Heart right ventricle (tissue), 16 donors: ENCODE results near the gene DDB1. TPM values are rescaled to one million over a fixed set of nuclear protein-coding genes. Genes with fewer than 3 reads are reported as not detected.

Source experiments
- ATAC-seq, 8 donors: fragments of 200-7000 bp; cut with Tn5 transposase; one replicate each; pipeline ENCODE4 v1.9.1; 2020; ENCODE audit warnings: mild to moderate bottlenecking in 8 of 8, moderate library complexity in 8 of 8, moderate number of reproducible peaks in 1 of 8
- DNase-seq, 2 donors: peaks; one replicate each; pipeline ENCODE4 v3.0.0-alpha.2; 2020
- H3K27ac ChIP-seq, 10 donors: fragments of 200-600 bp; sonication (generic) in 2 of 10; one replicate each; pipeline versions ENCODE4 v1.5.0 to v1.8.0; 2020 to 2022; ENCODE audit warnings: mild to moderate bottlenecking in 3 of 10
- H3K27me3 ChIP-seq, 7 donors: fragments of 200-600 bp; one replicate each; pipeline ENCODE4 v1.8.0; 2021 to 2022; ENCODE audit warnings: mild to moderate bottlenecking in 2 of 7
- H3K36me3 ChIP-seq, 9 donors: fragments of 200-600 bp; sonication (generic) in 1 of 9; one replicate each; pipeline versions ENCODE4 v1.5.0 to v1.8.0; 2020 to 2022; ENCODE audit warnings: mild to moderate bottlenecking in 2 of 9
- H3K4me1 ChIP-seq, 9 donors: fragments of 200-600 bp; sonication (generic) in 1 of 9; one replicate each; pipeline versions ENCODE4 v1.5.0 to v1.8.0; 2020 to 2022; ENCODE audit warnings: mild to moderate bottlenecking in 4 of 9
- H3K4me3 ChIP-seq, 10 donors: fragments of 200-600 bp; sonication (generic) in 2 of 10; one replicate each; pipeline versions ENCODE4 v1.5.0 to v1.8.0; 2020 to 2022; ENCODE audit warnings: mild to moderate bottlenecking in 7 of 10, moderate library complexity in 2 of 10
- H3K9me3 ChIP-seq, 11 donors: fragments of 200-600 bp in 10 of 11; sonication (generic) in 2 of 11; one replicate each; pipeline versions ENCODE4 v1.5.0 to v1.8.0; 2013 to 2022; ENCODE audit warnings: mild to moderate bottlenecking in 2 of 11, control low read depth in 1 of 11, moderate library complexity in 1 of 11
- WGBS, 2 donors: extraction: QIAGEN DNeasy Blood & Tissue Kit; methylation state at CpG; one replicate each; pipeline ENCODE4 v1.1.7; 2013; ENCODE audit warnings: inconsistent platforms in 1 of 2; 5-methylcytosine and 5-hydroxymethylcytosine counted together
- intact Hi-C, 10 donors: fragments of 100-400 bp; cut with DNase I; formaldehyde crosslinking; loops; one replicate each; pipeline versions ENCODE4 v1.11.1 to v1.14.2; 2022
- polyA plus RNA-seq, 2 donors: library from polyadenylated mRNA; stranded (reverse); fragments of 200-250 nt; gene quantifications; one replicate each; pipeline ENCODE4 v1.2.3, GENCODE V29; 2013
- total RNA-seq, 10 donors: library from RNA; stranded (reverse); fragmentation: NEBNext Ultra II Directional in 3 of 10; extraction: Animal tissue kit (Norgen Biotek cat#: 25700) in 3 of 10; gene quantifications; one replicate each; pipeline versions ENCODE4 v1.2.1 to v1.2.4, GENCODE V29; 2021 to 2023
- TF ChIP-seq, protein P1 (sequence below), 9 donors: fragments of 200-600 bp; sonication (generic) in 2 of 9; IDR thresholded peaks; one replicate each; pipeline versions ENCODE4 v1.5.0 to v1.8.0; 2021 to 2022; ENCODE audit warnings: antibody characterized with exemption in 9 of 9, mild to moderate bottlenecking in 5 of 9, moderate library complexity in 1 of 9
- donor health status: Arrhythmogenic right ventricular cardiomyopathy.
- donor health status: ischemic (EF 13 %, LVEDD 7.1; RV severe dilation, severe dysfunction).
- donor health status: healthy with polysubstance abuse.
- donor health status: DM: no; HTN: yes; CAD: no.
- donor health status: DM: no; HTN: no; CAD: no.
- donor health status: ischemic (EF 25% LVEDD 6.9; RV normal size, moderate dysfunction).
- donor health status: ischemic (EF 25% LVEDD 5.7; RV mildly dilated, moderate dysfunction).
- donor health status: healthy.
- donor health status: DM: yes; HTN: yes; CAD: no.
- donor health status: Ischemic cardiomyopathy.
- donor health status: ischemic (EF 35%, LVEDD 5.7; RV mildly dilated, moderate dysfunction).
- donor health status: nonischemic (EF 11% LVEDD 7.7; RV severe dilation, severe dysfunction).
- donor health status: DM: yes; HTN: yes; CAD: no.
- donor health status: PGD.
- donor health status: ischemic (EF 29% LVEDD 5.4; RV normal size, mild dysfunction).
- donor health status: nonischemic (EF 23%, LVEDD 6.1; RV moderate dilation, normal function).

DDB1 gene
- total and polyA plus RNA-seq, 12 donors = 59.0 to 147 (median 129) TPM

GRCh38 chr11:61331651-61332050 is 1.3 kb downstream of the DDB1 start:
- intact Hi-C loops = loop anchor here in 5 of 10 donors (2.0 to 10.0 kb wide), 5 partner anchors 29 to 103 kb away; partner anchors contain the start of genes CYB561A3 (in 1 of the 5), SDHAF2 (in 1 of the 5) and TMEM216 (in 1 of the 5)
- no peak for DNase-seq
- ATAC-seq = no peak
- H3K27me3 ChIP-seq = no peaks in the 10 kb centered on the region
- peaks cover 11 to 74% (median 51%) of the 10 kb centered on the region in 9 donors for H3K4me1 ChIP-seq
- H3K27ac ChIP-seq = peak overlapping the region in 5 of 10 donors; percentile 91 to 96 (median 94)
- peak overlapping the region in 9 of 10 donors; percentile 79 to 99 (median 94) for H3K4me3 ChIP-seq
- WGBS, 2 donors = 57 to 62% methylated on average over 6 of the region's 6 CpGs
- peaks cover 0 to 46% (median 15%) of the 10 kb centered on the region in 9 donors for H3K36me3 ChIP-seq
- TF ChIP-seq, protein P1, sequence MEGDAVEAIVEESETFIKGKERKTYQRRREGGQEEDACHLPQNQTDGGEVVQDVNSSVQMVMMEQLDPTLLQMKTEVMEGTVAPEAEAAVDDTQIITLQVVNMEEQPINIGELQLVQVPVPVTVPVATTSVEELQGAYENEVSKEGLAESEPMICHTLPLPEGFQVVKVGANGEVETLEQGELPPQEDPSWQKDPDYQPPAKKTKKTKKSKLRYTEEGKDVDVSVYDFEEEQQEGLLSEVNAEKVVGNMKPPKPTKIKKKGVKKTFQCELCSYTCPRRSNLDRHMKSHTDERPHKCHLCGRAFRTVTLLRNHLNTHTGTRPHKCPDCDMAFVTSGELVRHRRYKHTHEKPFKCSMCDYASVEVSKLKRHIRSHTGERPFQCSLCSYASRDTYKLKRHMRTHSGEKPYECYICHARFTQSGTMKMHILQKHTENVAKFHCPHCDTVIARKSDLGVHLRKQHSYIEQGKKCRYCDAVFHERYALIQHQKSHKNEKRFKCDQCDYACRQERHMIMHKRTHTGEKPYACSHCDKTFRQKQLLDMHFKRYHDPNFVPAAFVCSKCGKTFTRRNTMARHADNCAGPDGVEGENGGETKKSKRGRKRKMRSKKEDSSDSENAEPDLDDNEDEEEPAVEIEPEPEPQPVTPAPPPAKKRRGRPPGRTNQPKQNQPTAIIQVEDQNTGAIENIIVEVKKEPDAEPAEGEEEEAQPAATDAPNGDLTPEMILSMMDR (IDR thresholded peaks at IDR 0.05) = no peak
- H3K9me3 ChIP-seq = no peaks in the 10 kb centered on the region

- no peak for ATAC-seq
- H3K27me3 ChIP-seq = no peaks in the 10 kb centered on the region
- intact Hi-C loops = loop anchor here in 3 of 10 donors (5.0 to 10.0 kb wide), 3 partner anchors 37 to 105 kb away; partner anchors contain the start of gene SDHAF2 (in 1 of the 3)
- H3K4me1 ChIP-seq = peaks cover 11 to 69% (median 47%) of the 10 kb centered on the region in 9 donors
- 92 to 94% methylated on average over 4 of the region's 4 CpGs for WGBS, 2 donors
- TF ChIP-seq, protein P1 (IDR thresholded peaks at IDR 0.05) = no peak
- H3K36me3 ChIP-seq = peaks cover 0 to 64% (median 25%) of the 10 kb centered on the region in 9 donors
- H3K27ac ChIP-seq = no peak overlapping the region
- no peak for DNase-seq
- no peak overlapping the region for H3K4me3 ChIP-seq
- no peaks in the 10 kb centered on the region for H3K9me3 ChIP-seq
Measured at GRCh38 chr11:61329871-61330270, 3.0 kb downstream of the DDB1 start.

GRCh38 chr11:61328351-61328750 is 4.6 kb downstream of the DDB1 start:
- H3K4me3 ChIP-seq = no peak overlapping the region
- DNase-seq (no peak), ATAC-seq (no peak)
- 63 to 72% methylated on average over 9 of the region's 9 CpGs for WGBS, 2 donors
- TF ChIP-seq, protein P1 (IDR thresholded peaks at IDR 0.05) = no peak
- no peaks in the 10 kb centered on the region for H3K9me3 ChIP-seq
- H3K4me1 ChIP-seq = peaks cover 11 to 63% (median 39%) of the 10 kb centered on the region in 9 donors
- peak overlapping the region in 2 of 10 donors; percentile 8 to 17 for H3K27ac ChIP-seq
- intact Hi-C loops = no loop called here
- peaks cover 0 to 79% (median 40%) of the 10 kb centered on the region in 9 donors for H3K36me3 ChIP-seq
- H3K27me3 ChIP-seq = no peaks in the 10 kb centered on the region

- intact Hi-C loops = no loop called here
Measured at GRCh38 chr11:61327669-61328071, 5.2 kb downstream of the DDB1 start.

More at GRCh38 chr11:61327669-61328071, 5.2 kb downstream of the DDB1 start:
- Histone ChIP-seq H3K4me1 (peaks cover 11 to 63% (median 39%) of the 10 kb centered on the region in 9 donors), H3K4me3 (no peak overlapping the region), H3K27ac (no peak overlapping the region), H3K9me3 (no peaks in the 10 kb centered on the region), H3K36me3 (peaks cover 0 to 86% (median 47%) of the 10 kb centered on the region in 9 donors), H3K27me3 (no peaks in the 10 kb centered on the region)
- TF ChIP-seq, protein P1 (IDR thresholded peaks at IDR 0.05) = no peak
- DNase-seq (no peak), ATAC-seq (no peak)
